T-cell (primary cell): Measurements from ENCODE around the gene SLC35B3. TPM values are rescaled to one million over a fixed set of nuclear protein-coding genes. Genes with fewer than 3 reads are reported as not detected.

Source experiments
- ATAC-seq, 4 experiments: fragments of 200-7000 bp in 3 of 4; fragments of 150-1000 bp in 1 of 4; cut with Tn5 transposase; replicated peaks in 1 of 4; 1 replicate in 3 of 4; 2 replicates in 1 of 4; pipeline ENCODE4 v1.10.0; 2021; ENCODE audit warnings: moderate library complexity in 3 of 4, mild to moderate bottlenecking in 2 of 4, moderate number of reproducible peaks in 1 of 4
- CTCF ChIA-PET, 2 donors: fragments of 300-600 bp; sonication (Branson Sonifier 250); formaldehyde crosslinking; loops; one replicate each; lab custom pipeline; 2022; ENCODE audit warnings: antibody characterized with exemption in 2 of 2; lab: Charles Lee
- POLR2A ChIA-PET, 2 donors: fragments of 300-600 bp; sonication (Branson Sonifier 250); formaldehyde crosslinking; loops; one replicate each; lab custom pipeline; 2022; ENCODE audit warnings: antibody characterized with exemption in 2 of 2; lab: Charles Lee
- DNase-seq, 35 experiments: peaks; one replicate each; pipeline versions ENCODE4 v3.0.0 to v3.0.0-alpha.2; 2013 to 2023
- H3K27ac ChIP-seq: one replicate; pipeline ENCODE4 v1.5.1; 2013; ENCODE audit warnings: low read length
- H3K27me3 ChIP-seq, 2 experiments: replicated peaks in 1 of 2; 1 replicate in 1 of 2; 2 replicates in 1 of 2; pipeline versions ENCODE4 v1.6.1 to v1.7.0; 2013; ENCODE audit warnings: low read length in 1 of 2, mixed read lengths in 1 of 2; ENCODE audit not compliant: control insufficient read depth in 2 of 2, insufficient read depth in 2 of 2; ENCODE audit errors: extremely low read depth in 1 of 2
- H3K36me3 ChIP-seq, 2 donors: 1 replicate in 1 of 2; 2 replicates in 1 of 2; pipeline versions ENCODE4 v1.6.1 to v1.7.0; 2013; ENCODE audit warnings: low read length in 1 of 2; ENCODE audit not compliant: control insufficient read depth in 2 of 2, insufficient read depth in 1 of 2; ENCODE audit errors: extremely low read depth in 1 of 2
- H3K4me1 ChIP-seq, 2 experiments: 1 replicate in 1 of 2; 2 replicates in 1 of 2; pipeline versions ENCODE4 v1.6.1 to v1.7.0; 2013; ENCODE audit warnings: low read length in 2 of 2, mixed read lengths in 1 of 2; ENCODE audit not compliant: insufficient read depth in 2 of 2, control insufficient read depth in 1 of 2; ENCODE audit errors: extremely low read depth in 1 of 2
- H3K4me3 ChIP-seq, 2 donors: 1 replicate in 1 of 2; 2 replicates in 1 of 2; pipeline versions ENCODE4 v1.5.1 to v1.7.0; 2013; ENCODE audit warnings: mild to moderate bottlenecking in 2 of 2, low read length in 1 of 2, moderate library complexity in 1 of 2; ENCODE audit not compliant: control insufficient read depth in 1 of 2; ENCODE audit errors: extremely low read depth in 1 of 2
- H3K9me3 ChIP-seq: 2 replicates; pipeline ENCODE4 v1.7.0; 2013
- H3K27ac Mint-ChIP-seq, 2 donors: one replicate each; pipeline ENCODE4 v1.8.0; 2020 to 2021; ENCODE audit warnings: mild to moderate bottlenecking in 2 of 2, mixed read lengths in 2 of 2
- H3K27me3 Mint-ChIP-seq, 2 donors: one replicate each; pipeline ENCODE4 v1.8.0; 2021 to 2022; ENCODE audit warnings: mixed read lengths in 2 of 2
- H3K36me3 Mint-ChIP-seq: one replicate; pipeline ENCODE4 v1.8.0; 2021; ENCODE audit warnings: mixed read lengths
- H3K4me1 Mint-ChIP-seq, 3 donors: one replicate each; pipeline ENCODE4 v1.8.0; 2020 to 2022; ENCODE audit warnings: mixed read lengths in 3 of 3, mild to moderate bottlenecking in 1 of 3
- H3K4me3 Mint-ChIP-seq, 3 donors: one replicate each; pipeline ENCODE4 v1.8.0; 2020 to 2022; ENCODE audit warnings: mild to moderate bottlenecking in 3 of 3, mixed read lengths in 3 of 3, moderate library complexity in 3 of 3
- H3K9me3 Mint-ChIP-seq, 3 donors: one replicate each; pipeline ENCODE4 v1.8.0; 2020 to 2022; ENCODE audit warnings: mixed read lengths in 3 of 3
- WGBS: methylation state at CpG from one replicate; pipeline ENCODE4 v1.1.5; 2013; ENCODE audit warnings: missing lambda C conversion rate; ENCODE audit not compliant: insufficient coverage; 5-methylcytosine and 5-hydroxymethylcytosine counted together
- total RNA-seq, 35 experiments: library from RNA in 6 of 35; stranded (reverse) in 6 of 35; fragments of 120-200 nt in 1 of 35; gene quantifications; one replicate each; pipeline versions ENCODE4 v1.2.1 to v1.2.4 and lab custom pipeline; 2013 to 2026

SLC35B3 gene
- total RNA-seq, 5 donors from 2014 or later (not counting 1 experiment from before 2014, with no cell fraction given) = 6.6 to 12.0 (median 11.0) TPM

GRCh38 chr6:8439601-8440268 lies 4.4 kb upstream of the SLC35B3 start:
- CTCF ChIA-PET = no interaction called here
- no peaks in the 10 kb centered on the region for H3K27me3 Mint-ChIP-seq
- no peak for DNase-seq
- H3K27me3 ChIP-seq = no peaks in the 10 kb centered on the region
- ATAC-seq = no peak
- H3K4me1 Mint-ChIP-seq = peaks cover 12 to 16% (median 13%) of the 10 kb centered on the region in 3 donors
- 57% methylated on average over 2 of the region's 2 CpGs for WGBS
- H3K36me3 Mint-ChIP-seq = no peaks in the 10 kb centered on the region
- H3K27ac Mint-ChIP-seq = no peak overlapping the region
- H3K9me3 ChIP-seq = no peaks in the 10 kb centered on the region
- H3K9me3 Mint-ChIP-seq = no peaks in the 10 kb centered on the region
- no peaks in the 10 kb centered on the region for H3K36me3 ChIP-seq
- POLR2A ChIA-PET = no interaction called here
- peaks cover 0 to 7% of the 10 kb centered on the region in 2 experiments for H3K4me1 ChIP-seq
- no peak overlapping the region for H3K4me3 Mint-ChIP-seq
- no peak overlapping the region for H3K27ac ChIP-seq
- no peak overlapping the region for H3K4me3 ChIP-seq

GRCh38 chr6:8437813-8438212 lies 2.5 kb upstream of the SLC35B3 start:
- ATAC-seq (no peak), DNase-seq (no peak)
- H3K4me3 Mint-ChIP-seq = no peak overlapping the region
- H3K27me3 Mint-ChIP-seq = no peaks in the 10 kb centered on the region
- CTCF ChIA-PET = no interaction called here
- H3K36me3 ChIP-seq = no peaks in the 10 kb centered on the region
- no peak overlapping the region for H3K4me3 ChIP-seq
- H3K4me1 ChIP-seq = peaks cover 7 to 12% of the 10 kb centered on the region in 2 experiments
- WGBS = 100% methylated on average over 1 of the region's 1 CpG
- no peaks in the 10 kb centered on the region for H3K27me3 ChIP-seq
- POLR2A ChIA-PET = no interaction called here
- H3K27ac Mint-ChIP-seq = no peak overlapping the region
- no peaks in the 10 kb centered on the region for H3K9me3 ChIP-seq
- peaks cover 3% of the 10 kb centered on the region for H3K36me3 Mint-ChIP-seq
- H3K4me1 Mint-ChIP-seq = peaks cover 23 to 35% (median 30%) of the 10 kb centered on the region in 3 donors
- no peaks in the 10 kb centered on the region for H3K9me3 Mint-ChIP-seq
- no peak overlapping the region for H3K27ac ChIP-seq

- DNase-seq = no peak
- no peaks in the 10 kb centered on the region for H3K27me3 ChIP-seq
- no peak overlapping the region for H3K4me3 ChIP-seq
- H3K27ac Mint-ChIP-seq = peak overlapping the region in 1 of 2 donors; percentile 31
- H3K9me3 ChIP-seq = no peaks in the 10 kb centered on the region
- no peaks in the 10 kb centered on the region for H3K9me3 Mint-ChIP-seq
- peaks cover 7 to 15% of the 10 kb centered on the region in 2 experiments for H3K4me1 ChIP-seq
- H3K36me3 ChIP-seq = no peaks in the 10 kb centered on the region
- peak overlapping the region in 2 of 3 donors; percentile 13 to 21 for H3K4me3 Mint-ChIP-seq
- WGBS = 100% methylated on average over 1 of the region's 1 CpG
- ATAC-seq = no peak
- CTCF ChIA-PET = no interaction called here
- H3K4me1 Mint-ChIP-seq = peaks cover 32 to 42% (median 36%) of the 10 kb centered on the region in 3 donors
- POLR2A ChIA-PET = no interaction called here
- H3K36me3 Mint-ChIP-seq = peaks cover 6% of the 10 kb centered on the region
- no peaks in the 10 kb centered on the region for H3K27me3 Mint-ChIP-seq
- H3K27ac ChIP-seq = no peak overlapping the region
Measured at GRCh38 chr6:8436966-8437365, 1.6 kb upstream of the SLC35B3 start.

- H3K4me1 Mint-ChIP-seq = peaks cover 39 to 50% (median 46%) of the 10 kb centered on the region in 3 donors
Measured at GRCh38 chr6:8435845-8436168, 462 bp upstream of the SLC35B3 start.

GRCh38 chr6:8434727-8435092 lies 635 bp downstream of the SLC35B3 start:
- no peaks in the 10 kb centered on the region for H3K36me3 ChIP-seq
- Mint-ChIP-seq H3K36me3 (peaks cover 16% of the 10 kb centered on the region), H3K27ac (peak overlapping the region; percentile 95 to 97), H3K9me3 (no peaks in the 10 kb centered on the region), H3K4me1 (peaks cover 39 to 50% (median 46%) of the 10 kb centered on the region in 3 donors), H3K27me3 (no peaks in the 10 kb centered on the region), H3K4me3 (peak overlapping the region; percentile 86 to 95 (median 92))
- peak overlapping the region; percentile 74 to 94 for H3K4me3 ChIP-seq
- no peaks in the 10 kb centered on the region for H3K9me3 ChIP-seq
- WGBS = 0% methylated on average over 4 of the region's 8 CpGs
- DNase-seq = no peak
- CTCF ChIA-PET = no interaction called here
- H3K27ac ChIP-seq = peak overlapping the region; percentile 90
- no peaks in the 10 kb centered on the region for H3K27me3 ChIP-seq
- POLR2A ChIA-PET = no interaction called here
- ATAC-seq = peak in 2 of 4 experiments; percentile 2 to 17
- H3K4me1 ChIP-seq = peaks cover 7 to 15% of the 10 kb centered on the region in 2 experiments

More at GRCh38 chr6:8435845-8436168, 462 bp upstream of the SLC35B3 start:
- peak in 1 of 4 experiments; percentile 1 for ATAC-seq
- Histone ChIP-seq H3K4me1 (peaks cover 7 to 15% of the 10 kb centered on the region in 2 experiments), H3K36me3 (no peaks in the 10 kb centered on the region), H3K27ac (peak overlapping the region; percentile 90), H3K9me3 (no peaks in the 10 kb centered on the region), H3K27me3 (no peaks in the 10 kb centered on the region), H3K4me3 (peak overlapping the region; percentile 62 to 94)
- H3K27ac Mint-ChIP-seq = peak overlapping the region; percentile 95 to 97
- H3K36me3 Mint-ChIP-seq = peaks cover 11% of the 10 kb centered on the region
- H3K4me3 Mint-ChIP-seq = peak overlapping the region; percentile 86 to 95 (median 92)
- no peaks in the 10 kb centered on the region for H3K27me3 Mint-ChIP-seq
- ChIA-PET POLR2A (no interaction called here), CTCF (interaction anchor here in 1 of 2 donors (0.6 kb wide), 1 partner anchor 13 kb away, joined by 3 read pairs; no protein-coding TSS in a partner anchor)
- 45% methylated on average over 15 of the region's 15 CpGs for WGBS
- DNase-seq = peak in 2 of 35 experiments; percentile 0 to 3
- H3K9me3 Mint-ChIP-seq = no peaks in the 10 kb centered on the region

- ATAC-seq (no peak), DNase-seq (no peak)
- Mint-ChIP-seq H3K27ac (peak overlapping the region in 1 of 2 donors; percentile 13), H3K36me3 (peaks cover 16% of the 10 kb centered on the region), H3K27me3 (no peaks in the 10 kb centered on the region), H3K4me1 (peaks cover 39 to 50% (median 46%) of the 10 kb centered on the region in 3 donors), H3K9me3 (no peaks in the 10 kb centered on the region), H3K4me3 (no peak overlapping the region)
- 86% methylated on average over 1 of the region's 2 CpGs for WGBS
- ChIA-PET POLR2A (interaction anchor here in 1 of 2 donors (1.1 kb wide), 1 partner anchor 330 kb away, joined by 4 read pairs; no protein-coding TSS in a partner anchor), CTCF (no interaction called here)
- Histone ChIP-seq H3K4me3 (no peak overlapping the region), H3K36me3 (peaks cover 0 to 3% of the 10 kb centered on the region in 2 donors), H3K4me1 (peaks cover 7 to 15% of the 10 kb centered on the region in 2 experiments), H3K27me3 (no peaks in the 10 kb centered on the region), H3K27ac (no peak overlapping the region), H3K9me3 (no peaks in the 10 kb centered on the region)
Measured at GRCh38 chr6:8432614-8433013, 2.7 kb downstream of the SLC35B3 start.
